DMS114 treated with DMSO at 0.1 percent for 48 hours (cell line): Measurements from ENCODE around the gene PKD1.

Experiments used
- DNase-seq: peaks from one replicate; lab custom pipeline; 2025; ENCODE audit not compliant: unreplicated experiment; lab: John Stamatoyannopoulos, UW

PKD1 gene

DNA sequence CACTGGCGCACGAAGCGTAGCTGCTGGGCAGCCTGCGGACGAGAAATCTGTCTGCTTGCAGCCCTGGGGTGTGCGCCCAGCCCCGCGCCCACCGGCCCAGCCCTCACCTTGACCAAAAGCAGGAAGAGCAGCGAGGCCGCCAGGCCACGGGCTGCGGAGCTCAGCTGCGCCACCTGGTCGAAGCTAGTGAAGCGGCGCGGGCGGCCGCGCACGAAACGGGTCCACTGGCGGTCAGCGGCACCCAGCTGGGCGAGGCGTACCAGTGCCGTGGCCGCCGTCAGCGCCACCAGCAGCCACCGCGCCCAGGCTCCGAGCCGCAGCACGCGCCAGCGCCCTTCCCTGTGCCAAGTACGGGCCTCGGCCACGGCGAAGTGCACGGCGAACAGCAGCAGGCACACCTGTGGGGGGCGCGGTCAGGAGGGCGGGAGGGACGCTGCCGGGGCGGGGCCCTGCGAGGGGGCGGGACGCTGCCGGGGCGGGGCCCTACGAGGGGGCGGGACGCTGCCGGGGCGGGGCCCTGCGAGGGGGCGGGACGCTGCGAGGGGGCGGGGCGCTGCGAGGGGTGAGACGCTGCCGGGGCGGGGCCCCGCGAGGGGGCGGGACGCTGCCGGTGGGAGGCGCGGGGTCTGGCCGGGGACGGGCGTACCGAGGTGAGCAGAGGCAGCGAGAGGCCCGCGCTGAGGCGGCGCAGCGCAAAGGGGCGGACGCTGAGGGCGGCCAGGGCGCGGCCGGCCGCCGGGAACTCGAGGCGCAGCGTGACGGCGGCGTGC, 44.7 kb downstream of the PKD1 start:
- DNase-seq = no peak

DNA sequence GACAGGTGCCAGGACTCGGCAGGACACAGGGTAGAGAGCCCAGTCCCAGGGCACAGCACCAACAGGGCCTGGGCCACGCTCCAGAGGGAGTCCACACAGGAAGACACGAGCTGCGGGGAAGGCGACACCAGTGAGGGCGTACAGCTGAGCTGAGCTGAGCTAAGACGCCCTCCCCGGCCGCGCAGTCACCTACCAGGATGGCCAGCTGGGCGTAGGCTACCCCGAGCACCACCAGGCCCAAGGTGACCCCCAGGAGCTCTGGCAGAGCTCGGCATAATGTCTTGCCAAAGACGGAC, 45.3 kb downstream of the PKD1 start:
- DNase-seq = no peak

DNA sequence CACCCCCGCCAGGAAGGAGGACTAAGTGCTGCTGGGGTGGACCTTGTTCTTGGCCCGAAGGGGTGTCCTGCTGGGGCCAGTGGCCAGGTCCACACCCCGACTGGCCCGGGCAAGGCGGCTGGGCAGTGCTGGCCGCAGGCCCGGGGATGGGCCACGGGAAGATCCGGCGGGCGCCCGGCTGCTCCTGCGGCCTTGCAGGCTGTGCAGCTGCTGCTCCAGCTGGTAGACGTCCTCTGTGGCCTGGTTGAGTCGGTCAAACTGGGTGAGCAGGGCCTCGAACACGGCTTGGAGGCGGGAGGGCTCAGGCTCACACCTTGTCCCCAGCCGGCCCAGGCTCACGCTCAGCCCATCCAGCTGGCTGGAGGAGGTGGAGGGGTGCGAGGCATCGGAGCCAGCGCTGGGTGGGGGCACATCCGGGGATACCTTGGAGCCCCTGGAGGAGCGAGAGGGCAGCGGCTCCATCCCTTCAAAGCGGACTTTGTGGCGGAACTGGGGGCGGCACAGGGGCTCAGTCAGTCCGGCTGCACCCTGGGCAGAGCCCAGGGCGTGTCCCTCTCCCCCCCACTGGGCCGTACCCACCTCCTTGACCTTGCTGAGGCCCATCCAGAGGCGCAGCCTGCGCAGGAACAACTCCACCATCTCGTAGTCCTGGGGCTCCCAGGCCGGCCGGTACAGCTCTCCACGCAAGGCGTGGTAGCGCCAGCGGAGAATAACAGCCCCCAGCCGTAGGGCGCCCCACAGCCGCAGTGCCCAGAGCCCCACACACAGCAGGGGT, 45.8 kb downstream of the PKD1 start:
- no peak for DNase-seq

DNA sequence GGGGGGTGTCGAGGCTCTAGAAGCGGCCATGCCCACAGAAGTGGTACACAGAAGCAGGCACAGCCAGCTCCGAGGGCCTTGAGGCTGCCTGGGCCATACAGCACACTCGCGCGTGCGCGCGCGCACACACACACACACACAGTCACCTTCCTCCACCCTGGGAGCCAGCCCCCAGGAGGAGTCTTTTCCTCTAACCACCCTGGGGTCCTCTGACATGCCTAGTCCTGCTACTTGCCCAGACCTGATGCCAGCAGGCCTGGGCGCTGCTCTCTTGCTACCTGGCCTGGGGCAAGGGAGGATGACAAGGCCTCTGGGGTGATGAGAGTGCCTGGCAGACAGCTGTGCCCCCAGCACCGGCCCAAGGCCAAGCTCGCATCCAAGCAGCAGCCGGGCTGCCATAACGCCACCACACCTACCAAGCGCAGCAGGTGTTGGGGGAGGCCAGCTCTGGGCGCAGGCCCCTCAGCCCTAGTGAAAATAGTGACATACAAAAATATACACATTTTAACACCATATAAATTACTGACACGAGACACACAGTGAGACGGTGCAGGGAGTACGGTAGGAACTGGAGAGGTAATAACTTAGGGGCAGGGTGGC, 46.8 kb downstream of the PKD1 start:
- DNase-seq = no peak

DNA sequence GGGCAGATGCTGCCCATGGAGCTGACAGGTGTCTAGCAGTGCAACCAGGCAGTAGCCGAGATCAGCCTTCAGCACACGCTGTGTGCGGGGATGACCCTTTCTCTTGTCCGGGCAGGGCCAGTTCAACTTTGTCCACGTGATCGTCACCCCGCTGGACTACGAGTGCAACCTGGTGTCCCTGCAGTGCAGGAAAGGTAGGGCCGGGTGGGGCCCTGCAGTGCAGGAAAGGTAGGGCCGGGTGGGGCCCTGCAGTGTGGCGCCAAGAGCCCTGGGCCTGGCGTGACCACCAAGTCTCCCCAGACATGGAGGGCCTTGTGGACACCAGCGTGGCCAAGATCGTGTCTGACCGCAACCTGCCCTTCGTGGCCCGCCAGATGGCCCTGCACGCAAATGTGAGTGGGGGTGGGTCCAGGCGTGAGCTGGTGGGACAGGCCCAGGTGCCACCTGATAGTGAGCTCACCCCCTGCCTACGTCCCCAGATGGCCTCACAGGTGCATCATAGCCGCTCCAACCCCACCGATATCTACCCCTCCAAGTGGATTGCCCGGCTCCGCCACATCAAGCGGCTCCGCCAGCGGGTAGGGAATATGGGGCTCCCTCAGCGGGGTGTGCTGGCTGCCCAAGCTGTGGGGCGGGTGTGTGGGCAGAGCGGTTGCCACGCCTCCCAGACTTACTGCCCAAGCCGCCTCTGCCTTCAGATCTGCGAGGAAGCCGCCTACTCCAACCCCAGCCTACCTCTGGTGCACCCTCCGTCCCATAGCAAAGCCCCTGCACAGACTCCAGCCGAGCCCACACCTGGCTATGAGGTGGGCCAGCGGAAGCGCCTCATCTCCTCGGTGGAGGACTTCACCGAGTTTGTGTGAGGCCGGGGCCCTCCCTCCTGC, 47.7 kb downstream of the PKD1 start:
- no peak for DNase-seq

DNA sequence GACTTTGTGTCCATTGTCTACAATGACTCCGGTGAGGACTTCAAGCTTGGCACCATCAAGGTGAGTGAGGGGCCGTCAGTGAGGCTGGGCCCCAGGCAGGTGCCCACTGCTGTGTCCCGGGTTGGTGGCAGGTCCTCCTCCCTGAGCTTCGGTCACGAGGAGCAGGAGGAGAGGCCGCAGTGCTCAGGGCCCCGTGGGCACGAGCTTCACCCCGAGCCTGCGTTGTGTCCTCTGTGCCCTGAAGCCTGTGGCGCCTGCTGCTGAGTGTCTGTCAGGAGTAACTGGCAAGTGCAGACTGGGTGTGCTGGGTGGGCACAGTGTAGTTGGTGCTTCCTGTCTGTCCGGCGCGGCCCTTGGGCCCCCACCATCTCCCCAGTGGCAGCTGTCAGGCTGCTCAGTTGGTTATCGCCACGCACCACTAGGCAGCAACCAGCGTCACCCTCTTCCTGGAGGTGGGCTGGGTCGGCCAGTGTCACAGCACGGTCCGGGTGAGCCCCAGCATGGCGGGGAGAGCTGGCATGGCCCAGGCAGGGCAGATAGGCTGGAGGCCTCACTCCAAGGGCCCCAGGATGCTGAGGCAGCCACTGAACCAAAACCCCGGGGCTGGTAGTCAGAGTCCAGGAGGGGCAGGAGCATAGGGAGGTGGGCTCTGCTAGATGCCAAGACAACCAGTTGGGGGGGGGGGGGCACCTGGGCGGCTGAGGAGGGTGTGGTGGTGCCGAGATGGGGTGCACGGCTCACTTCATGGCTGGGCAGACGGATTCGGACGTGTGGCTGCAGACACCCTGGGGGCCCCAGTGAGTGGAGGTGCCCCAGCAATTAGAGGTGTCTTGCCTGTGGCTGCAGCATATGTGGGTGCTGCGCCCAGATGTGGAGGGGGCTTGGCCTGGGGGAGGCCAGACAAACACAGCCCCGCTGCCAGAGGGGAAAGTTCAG, 48.6 kb downstream of the PKD1 start:
- no peak for DNase-seq

DNA sequence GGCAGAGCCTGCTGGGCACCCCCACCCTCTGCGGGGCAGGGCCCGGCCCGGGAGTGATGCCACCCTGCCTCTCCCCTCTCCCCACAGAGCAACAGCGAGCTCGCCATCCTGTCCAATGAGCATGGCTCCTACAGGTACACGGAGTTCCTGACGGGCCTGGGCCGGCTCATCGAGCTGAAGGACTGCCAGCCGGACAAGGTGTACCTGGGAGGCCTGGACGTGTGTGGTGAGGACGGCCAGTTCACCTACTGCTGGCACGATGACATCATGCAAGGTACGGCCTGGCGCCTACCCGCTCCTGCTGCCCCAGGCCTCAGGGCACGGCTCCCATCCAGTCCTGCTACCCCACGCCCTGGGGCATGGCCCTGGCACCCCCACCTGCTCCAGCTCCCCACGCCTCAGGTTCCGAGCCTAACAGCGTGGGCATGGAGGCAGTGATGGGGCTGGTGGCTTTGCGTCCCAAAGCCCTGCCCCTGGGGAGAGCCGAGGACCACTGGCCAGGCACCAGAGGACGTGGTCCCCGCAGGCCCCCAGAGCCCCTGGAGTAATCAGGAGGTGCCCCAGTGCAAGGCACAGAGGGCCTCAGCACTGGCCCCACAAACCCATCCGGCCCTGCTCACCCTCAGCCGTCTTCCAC, 49.5 kb downstream of the PKD1 start:
- DNase-seq = no peak

DNA sequence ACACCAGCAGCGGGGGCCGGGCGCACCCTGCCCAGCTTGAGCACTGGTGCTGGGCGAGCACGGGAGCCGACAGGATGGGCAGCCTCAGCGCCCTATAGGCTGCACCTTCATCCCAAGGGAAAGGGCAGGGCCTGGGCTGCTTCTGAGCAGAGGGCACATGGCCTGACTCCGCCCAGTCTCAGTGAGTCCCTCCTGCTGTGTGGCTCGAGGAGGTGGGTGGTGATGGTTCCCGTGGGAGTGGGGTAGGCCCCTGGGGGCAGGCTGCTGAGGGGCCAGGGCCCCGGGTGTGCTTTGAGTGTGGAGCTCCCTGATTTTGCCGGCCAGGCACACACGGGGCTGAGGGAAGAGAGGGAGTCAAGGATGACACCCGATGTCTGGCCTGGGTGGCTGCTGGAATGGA, 50.0 kb downstream of the PKD1 start:
- DNase-seq = no peak

DNA sequence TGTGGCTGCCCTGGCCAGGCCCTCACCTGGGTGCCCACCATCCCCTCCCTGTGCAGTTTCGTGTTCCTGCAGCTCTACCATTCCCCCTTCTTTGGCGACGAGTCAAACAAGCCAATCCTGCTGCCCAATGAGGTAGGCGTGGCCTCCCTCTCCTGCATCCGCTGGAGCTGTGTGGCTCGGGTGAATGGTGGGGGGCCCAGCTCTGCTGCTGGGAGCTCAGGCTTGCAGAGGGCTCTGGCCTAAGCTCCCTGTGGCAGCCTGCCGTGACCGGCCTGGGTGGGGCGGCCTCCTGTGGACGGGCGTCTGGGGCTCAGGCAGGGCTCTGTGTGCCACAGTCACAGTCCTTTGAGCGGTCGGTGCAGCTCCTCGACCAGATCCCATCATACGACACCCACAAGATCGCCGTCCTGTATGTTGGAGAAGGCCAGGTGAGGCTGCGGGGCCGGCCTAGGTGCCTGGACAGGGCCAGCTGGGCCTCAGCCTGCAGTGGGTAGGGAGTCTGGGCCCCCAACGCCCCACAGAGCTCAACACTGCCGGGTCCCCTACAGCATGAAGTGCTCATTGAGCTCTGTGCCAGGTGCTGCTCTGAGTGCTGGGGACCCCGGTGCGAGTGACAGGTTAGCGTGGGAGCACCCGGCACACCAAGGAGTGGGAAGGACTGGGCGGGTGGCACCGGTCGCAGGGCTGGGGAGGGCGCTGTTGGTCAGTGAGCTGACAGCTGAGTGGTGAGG, 50.6 kb downstream of the PKD1 start:
- DNase-seq = no peak

DNA sequence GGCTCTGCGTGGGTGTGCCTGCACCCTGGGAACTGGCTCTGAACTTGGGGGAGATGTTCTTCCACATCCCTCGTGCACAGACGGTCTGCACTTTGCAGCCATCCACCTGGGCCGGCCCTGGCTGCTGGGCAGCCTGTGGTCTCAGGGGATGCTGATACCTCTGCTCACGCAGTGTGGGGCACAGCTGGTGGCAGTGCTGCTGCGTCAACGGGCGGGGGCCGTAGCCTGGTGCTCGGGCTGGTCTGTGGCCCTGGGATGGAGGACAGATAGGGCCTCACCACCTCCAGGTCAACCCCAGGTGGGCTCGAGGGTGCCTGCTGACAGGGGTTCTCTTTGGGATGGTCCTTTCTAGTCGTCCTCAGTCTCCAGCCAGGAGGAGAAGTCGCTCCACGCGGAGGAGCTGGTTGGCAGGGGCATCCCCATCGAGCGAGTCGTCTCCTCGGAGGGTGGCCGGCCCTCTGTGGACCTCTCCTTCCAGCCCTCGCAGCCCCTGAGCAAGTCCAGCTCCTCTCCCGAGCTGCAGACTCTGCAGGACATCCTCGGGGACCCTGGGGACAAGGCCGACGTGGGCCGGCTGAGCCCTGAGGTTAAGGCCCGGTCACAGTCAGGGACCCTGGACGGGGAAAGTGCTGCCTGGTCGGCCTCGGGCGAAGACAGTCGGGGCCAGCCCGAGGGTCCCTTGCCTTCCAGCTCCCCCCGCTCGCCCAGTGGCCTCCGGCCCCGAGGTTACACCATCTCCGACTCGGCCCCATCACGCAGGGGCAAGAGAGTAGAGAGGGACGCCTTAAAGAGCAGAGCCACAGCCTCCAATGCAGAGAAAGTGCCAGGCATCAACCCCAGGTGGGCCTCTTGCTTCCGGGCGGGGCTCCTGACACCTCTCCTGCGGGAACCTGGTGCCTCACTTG, 51.6 kb downstream of the PKD1 start:
- DNase-seq = no peak

DNA sequence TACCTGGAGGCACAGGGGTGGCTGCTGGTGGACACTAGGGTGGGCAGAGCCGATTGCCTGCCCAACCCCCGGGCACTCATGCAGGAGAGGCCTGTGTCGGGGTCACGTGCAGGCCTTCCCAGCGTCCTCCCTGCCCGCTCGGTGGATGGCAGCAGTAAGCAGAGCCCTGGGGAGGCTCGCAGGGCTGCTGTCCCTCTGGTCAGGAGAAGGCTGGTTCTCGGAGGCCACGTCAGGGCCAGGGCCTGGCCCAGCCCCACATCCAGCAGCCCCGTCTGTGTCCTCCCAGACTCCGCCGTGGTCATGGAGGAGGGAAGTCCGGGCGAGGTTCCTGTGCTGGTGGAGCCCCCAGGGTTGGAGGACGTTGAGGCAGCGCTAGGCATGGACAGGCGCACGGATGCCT, 52.3 kb downstream of the PKD1 start:
- DNase-seq = no peak

DNA sequence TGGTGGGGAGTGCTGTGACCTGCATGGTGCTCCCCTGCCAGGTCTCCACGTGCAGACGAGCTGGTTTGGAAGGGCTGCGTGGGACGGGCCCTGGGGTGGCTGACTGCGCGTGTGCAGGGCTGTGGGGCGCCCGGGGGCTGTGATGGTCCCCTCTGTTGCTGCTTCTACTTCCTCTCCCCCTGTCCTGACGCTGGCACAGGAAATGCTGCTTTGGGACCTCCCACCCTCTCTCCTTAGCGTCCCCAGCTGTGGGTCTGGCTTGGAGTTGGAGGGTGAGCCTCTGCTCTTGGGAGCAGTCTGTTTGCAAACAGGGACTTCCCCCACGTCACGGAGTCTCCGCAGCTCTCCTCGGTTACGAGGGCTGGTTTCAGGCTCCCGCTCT, 52.7 kb downstream of the PKD1 start:
- no peak for DNase-seq

DNA sequence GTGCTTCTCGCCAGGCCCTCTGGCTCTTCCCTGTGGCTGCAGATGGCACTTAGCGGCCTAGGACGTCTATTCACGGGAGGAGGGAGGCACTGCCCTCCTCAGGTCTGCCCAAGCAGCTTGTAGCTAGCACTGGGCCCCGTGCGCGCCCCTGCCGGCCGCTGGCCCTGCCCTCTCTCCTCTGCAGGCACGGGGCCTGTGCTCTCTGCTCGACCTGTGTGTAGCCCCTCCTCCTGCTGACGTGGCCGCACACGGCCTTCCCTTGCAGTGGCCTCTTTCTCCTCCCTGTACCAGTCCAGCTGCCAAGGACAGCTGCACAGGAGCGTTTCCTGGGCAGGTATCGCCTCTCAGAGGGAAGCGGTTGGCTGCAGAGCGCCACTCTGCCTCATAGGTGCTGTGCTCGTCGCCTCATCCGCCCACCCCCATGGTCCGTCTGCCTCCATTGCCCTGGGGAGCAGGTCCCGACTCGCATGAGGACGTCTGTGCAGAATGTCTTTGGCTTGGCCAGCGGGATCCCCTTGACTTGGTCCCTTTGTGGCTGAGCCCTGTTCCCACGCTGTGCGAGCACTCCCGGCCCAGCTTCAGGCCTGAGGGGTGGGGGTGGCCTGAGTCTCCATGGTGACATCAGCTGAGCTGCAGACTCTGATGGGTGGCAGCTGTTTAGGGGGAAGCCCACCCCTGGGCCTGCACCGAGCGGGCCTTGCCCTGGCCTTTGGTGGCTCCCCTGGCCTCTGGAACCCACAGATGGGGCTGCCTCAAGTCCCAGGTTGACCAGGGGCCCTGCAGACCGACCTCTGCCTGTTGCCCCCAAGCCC, 53.3 kb downstream of the PKD1 start:
- DNase-seq = no peak

DNA sequence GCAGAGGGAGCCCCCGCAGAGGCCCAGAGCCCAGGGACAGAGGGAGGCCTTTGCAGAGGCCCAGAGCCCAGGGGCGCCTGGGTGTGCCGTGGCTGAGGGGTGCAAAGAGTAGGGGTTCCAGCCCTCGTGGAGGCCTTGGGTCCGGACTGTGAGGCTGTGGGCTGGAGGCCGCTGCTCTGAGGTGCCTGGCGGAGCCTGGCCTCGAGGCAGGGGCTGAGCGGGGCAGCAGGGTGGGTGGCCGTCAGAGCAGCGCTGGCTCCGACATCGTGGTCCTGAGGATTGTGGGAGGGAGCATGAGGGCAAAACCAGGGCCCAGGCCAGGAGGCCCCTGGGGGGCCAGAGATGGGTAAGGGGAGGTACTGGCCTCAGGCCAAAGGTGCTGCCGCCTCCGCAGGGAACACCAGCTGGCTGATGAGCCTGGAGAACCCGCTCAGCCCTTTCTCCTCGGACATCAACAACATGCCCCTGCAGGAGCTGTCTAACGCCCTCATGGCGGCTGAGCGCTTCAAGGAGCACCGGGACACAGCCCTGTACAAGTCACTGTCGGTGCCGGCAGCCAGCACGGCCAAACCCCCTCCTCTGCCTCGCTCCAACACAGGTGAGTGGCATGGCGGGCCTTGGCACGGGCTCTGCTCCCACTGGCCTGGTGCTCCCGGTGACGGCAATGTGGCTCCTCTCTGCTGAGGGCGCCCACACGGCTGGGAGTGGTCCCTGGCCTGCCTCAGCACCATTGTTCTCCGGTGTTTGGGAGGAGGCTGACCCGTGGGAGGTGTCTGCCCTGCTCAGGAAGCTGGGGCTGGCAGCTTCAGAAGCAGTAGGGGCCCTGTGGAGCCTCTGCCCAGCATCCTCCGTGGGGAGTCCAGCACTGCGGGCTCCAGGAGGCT, 54.3 kb downstream of the PKD1 start:
- no peak for DNase-seq

DNA sequence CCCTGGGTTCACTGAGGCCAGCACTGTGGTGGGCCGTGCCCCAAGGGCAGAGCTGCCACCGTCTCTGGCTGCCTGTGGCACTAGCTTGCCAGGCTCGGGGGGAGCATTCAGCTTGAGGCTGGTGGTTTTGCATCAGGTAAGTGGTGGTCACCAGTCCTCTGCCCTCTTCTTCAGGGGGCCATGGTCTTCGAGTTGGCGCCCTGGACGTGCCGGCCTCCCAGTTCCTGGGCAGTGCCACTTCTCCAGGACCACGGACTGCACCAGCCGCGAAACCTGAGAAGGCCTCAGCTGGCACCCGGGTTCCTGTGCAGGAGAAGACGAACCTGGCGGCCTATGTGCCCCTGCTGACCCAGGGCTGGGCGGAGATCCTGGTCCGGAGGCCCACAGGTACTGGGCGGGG, 55.7 kb downstream of the PKD1 start:
- no peak for DNase-seq

DNA sequence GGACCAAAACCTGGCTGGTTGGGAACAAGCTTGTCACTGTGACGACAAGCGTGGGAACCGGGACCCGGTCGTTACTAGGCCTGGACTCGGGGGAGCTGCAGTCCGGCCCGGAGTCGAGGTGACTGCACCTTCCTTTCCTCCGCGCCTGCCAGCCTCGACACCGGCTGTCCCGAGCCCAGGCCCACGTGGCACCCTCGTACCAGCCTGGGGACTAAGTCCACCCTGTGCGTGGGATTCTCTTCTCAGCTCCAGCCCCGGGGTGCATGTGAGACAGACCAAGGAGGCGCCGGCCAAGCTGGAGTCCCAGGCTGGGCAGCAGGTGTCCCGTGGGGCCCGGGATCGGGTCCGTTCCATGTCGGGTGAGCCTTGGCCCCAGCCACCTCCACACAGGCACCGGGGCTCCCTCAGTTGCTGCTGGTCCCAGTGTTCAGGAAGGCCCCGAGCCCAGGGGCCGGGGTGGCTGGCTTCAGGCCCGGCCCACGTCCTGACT, 56.3 kb downstream of the PKD1 start:
- DNase-seq = no peak
